ENCODE data around the gene SLC35E1. TPM values are rescaled to one million over a fixed set of nuclear protein-coding genes. Genes with fewer than 3 reads are reported as not detected.
A peak's percentile ranks its signal among the peaks of the same experiment; 100 is the strongest.

Gene SLC35E1
- total and polyA plus RNA-seq, 2 of the 13 experiments (the other 11 are each of a cell fraction or from before 2014, with no cell fraction given), result 21.2 to 46.5 TPM

GRCh38 chr19:16542045-16542909, 29.9 kb downstream of the SLC35E1 start, which contains the start of gene CHERP (continued):
- TF ChIP-seq ZSCAN21 (CRISPR knock-in tag; IDR thresholded peaks at IDR 0.05; ENCODE audit: borderline replicate concordance) (peak; percentile 69), HMG20B (CRISPR knock-in tag; conservative IDR thresholded peaks at IDR 0.05) (no peak), ZNF24 (IDR thresholded peaks at IDR 0.05) (no peak), SATB2 (CRISPR knock-in tag; IDR thresholded peaks at IDR 0.05) (peak; percentile 65; the same call in 1 of the 2 replicates), ZNF766 (CRISPR knock-in tag; IDR thresholded peaks at IDR 0.05; ENCODE audit: borderline replicate concordance) (peak; percentile 52; the same call in 1 of the 2 replicates), RFX1 (IDR thresholded peaks at IDR 0.05) (peak; percentile 76; the same call in 1 of the 2 replicates), HBP1 (CRISPR knock-in tag; IDR thresholded peaks at IDR 0.05; ENCODE audit: low read depth) (peak; percentile 39), ZNF710 (CRISPR knock-in tag; IDR thresholded peaks at IDR 0.05; ENCODE audit: borderline replicate concordance) (peak; percentile 69; the same call in 1 of the 2 replicates), KMT2B (CRISPR knock-in tag; IDR thresholded peaks at IDR 0.05) (peak; percentile 83), PPARG (CRISPR knock-in tag; conservative IDR thresholded peaks at IDR 0.05) (0 out of 2 replicates have a peak, but pooled peaks have one; percentile 35), ARNTL (CRISPR knock-in tag; IDR thresholded peaks at IDR 0.05) (peak; percentile 78; the same call in 1 of the 2 replicates), ZBTB8A (CRISPR knock-in tag; IDR thresholded peaks at IDR 0.05; ENCODE audit: borderline replicate concordance, low read depth) (no peak), NRL (CRISPR knock-in tag; IDR thresholded peaks at IDR 0.05; ENCODE audit: borderline replicate concordance) (peak; percentile 51; the same call in 1 of the 2 replicates), TBX3 (IDR thresholded peaks at IDR 0.05; ENCODE audit: borderline replicate concordance) (no peak), SRY (CRISPR knock-in tag; IDR thresholded peaks at IDR 0.05) (peak; percentile 67), ZHX2 (IDR thresholded peaks at IDR 0.05; ENCODE audit: low read depth) (peak; percentile 60; the same call in 1 of the 2 replicates), ZHX2 (CRISPR knock-in tag; IDR thresholded peaks at IDR 0.05; ENCODE audit: borderline replicate concordance) (no peak)
- TF ChIP-seq, protein P1, sequence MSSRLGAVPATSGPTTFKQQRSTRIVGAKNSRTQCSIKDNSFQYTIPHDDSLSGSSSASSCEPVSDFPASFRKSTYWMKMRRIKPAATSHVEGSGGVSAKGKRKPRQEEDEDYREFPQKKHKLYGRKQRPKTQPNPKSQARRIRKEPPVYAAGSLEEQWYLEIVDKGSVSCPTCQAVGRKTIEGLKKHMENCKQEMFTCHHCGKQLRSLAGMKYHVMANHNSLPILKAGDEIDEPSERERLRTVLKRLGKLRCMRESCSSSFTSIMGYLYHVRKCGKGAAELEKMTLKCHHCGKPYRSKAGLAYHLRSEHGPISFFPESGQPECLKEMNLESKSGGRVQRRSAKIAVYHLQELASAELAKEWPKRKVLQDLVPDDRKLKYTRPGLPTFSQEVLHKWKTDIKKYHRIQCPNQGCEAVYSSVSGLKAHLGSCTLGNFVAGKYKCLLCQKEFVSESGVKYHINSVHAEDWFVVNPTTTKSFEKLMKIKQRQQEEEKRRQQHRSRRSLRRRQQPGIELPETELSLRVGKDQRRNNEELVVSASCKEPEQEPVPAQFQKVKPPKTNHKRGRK (CRISPR knock-in tag; IDR thresholded peaks at IDR 0.05), result no peak

Data from HepG2 (cell line).